ENCODE measurements around the gene KL.

Gene KL

DNA sequence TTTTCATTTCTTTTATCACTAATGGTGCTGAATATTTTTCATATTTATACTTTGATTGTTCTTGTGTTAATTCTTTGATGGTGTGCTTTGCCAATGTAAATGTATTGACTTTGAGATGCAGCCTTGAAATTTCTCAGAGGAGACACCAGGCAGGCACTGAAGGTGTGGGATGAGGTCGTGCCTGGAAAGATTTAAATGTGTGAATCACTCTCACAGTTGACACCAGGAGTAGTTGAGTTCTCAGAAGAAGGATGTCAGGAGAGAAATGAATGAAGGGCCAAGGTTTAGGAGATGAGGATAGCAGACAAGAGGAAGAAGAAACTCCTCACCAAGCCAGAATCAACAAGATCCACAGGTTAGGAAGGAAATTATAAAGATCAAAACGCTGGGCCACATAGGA lies 10.1 kb upstream of the KL start:
- no peak for DNase-seq

DNA sequence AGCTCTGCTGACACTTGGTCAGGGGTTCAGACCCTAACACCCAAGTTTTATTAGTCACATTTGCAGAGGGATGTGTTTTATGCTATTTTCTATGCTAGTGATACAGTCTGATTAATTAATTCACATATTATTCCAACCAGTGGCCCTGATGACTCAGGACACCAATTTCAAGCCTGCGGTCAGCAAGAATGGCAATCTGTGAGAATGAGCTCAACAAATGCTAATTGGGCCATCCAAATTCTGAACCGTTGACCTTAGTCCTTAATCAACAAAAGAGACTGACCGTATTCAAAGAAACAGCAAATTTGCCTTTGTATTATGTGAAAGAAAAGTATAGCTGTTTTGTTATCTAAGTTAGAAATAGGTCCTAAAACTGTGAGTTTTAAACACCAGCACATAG lies 9.6 kb upstream of the KL start:
- no peak for DNase-seq

DNA sequence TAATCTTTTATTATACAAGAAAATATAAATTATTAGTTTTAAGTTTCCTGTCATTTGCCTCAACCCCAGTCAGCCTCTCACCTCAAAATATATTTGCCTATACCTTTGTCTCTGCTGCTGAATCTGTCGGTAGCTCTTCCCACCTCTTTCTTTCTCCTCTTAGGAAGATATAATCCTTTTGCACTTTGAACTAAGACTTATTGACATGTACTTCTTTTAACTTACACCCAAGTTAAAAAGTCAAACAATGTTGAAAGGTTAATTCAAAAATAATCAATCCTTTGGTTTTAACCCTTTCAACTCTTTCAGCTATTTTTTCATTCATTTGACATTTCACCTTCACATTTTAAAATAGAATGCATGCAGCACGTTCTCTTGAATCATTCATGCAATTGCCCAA lies 9.0 kb upstream of the KL start:
- no peak for DNase-seq

DNA sequence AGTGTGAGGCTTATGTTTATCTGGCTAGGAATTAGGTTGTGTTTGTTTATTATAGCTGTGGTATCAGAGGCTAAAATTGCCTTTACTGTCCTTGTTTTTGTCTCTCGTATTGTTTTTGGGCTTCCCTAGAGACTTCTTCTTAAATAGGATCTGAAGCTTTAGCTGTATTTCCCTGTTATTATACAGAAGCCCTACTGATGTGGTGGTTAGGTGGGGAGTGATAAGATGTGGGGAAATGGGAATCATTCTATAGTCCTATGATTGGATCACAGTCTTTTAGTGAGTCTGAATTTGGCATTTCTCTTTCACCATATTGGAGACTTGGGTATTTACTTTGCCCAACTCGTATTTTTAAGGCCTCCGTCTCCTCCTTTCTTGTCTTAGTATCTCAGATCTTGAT lies 8.3 kb upstream of the KL start:
- no peak for DNase-seq

DNA sequence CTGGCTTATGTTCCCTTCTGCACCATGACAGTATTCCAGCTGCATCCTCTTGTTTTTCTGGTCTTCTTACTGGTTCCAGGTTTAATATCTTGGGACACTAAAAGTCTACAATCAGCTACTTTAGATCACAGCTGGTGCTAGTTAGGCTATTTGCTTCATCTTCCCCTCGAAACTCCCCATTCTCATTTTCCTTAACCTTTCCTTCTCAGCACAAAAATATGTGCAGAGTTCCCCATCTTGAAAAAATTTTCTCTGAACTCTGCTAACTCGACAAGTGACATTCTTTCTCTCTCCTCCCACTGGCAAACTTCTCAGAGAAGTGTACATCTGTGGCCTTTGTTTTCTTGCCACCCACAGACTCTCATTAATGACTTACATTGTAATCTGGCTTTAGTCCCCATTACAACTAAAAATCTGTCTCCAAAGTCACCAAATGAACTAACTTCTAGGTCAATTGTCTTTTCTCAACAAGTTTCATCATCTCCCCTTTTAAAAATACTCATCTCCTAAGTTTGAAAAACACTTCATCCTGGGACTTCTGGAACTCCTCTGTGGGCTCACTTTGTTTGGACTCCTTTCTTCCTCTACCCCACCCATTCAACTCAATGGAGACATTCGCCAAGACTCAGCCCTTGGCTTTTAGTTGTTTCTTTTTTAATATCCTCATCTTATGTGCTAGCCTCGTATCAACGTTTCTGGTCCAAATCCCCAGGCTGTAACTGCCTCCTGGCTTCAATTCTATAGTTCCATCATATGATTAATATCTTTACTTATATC lies 7.1 kb upstream of the KL start:
- DNase-seq = no peak

DNA sequence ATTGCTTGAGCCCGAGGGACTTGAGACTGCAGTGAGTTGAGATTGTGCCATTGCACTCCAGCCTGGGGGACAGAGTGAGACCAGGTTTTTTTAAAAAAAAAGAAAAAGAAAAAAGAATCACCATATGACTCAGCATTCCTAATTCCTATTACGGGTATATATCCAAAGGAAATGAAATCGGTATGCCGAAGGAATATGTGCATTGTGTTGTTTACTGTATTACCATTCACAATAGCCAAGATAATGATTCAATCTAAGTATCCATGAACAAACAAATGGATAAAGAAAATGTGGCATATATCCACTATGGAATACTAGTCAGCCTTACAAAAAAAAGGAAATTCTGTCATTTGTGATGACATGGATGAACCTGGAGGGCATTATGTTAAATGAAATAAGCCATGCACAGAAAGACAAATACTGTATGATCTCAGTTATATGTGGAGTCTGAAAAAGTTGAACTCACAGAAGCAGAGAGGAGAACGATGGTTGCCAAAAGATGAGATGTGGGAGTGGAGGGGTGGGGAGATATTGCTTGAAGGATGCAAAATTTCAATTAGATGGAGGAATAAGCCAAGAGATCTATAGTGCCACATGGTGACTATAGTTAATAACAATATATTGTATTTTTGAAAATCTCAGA lies 4.3 kb upstream of the KL start:
- DNase-seq = no peak

DNA sequence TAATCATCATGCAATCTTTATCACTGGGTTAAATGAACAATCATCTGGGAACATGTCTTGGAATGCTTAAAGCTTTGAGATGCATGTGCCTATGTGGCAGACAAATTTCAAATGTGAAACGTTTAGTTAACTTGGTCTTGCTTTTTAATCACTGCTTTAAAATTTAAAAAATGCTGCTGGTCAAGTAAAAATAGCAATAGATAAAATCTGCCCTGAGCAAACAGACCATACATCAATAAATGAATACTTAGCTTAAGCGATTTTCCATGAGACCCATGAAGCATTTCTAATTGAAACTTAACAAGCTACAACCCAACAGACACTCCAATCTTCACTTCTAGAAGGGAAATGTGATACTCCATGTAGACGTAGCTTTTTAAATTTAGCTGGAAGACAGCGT lies 1.9 kb upstream of the KL start:
- no peak for DNase-seq

DNA sequence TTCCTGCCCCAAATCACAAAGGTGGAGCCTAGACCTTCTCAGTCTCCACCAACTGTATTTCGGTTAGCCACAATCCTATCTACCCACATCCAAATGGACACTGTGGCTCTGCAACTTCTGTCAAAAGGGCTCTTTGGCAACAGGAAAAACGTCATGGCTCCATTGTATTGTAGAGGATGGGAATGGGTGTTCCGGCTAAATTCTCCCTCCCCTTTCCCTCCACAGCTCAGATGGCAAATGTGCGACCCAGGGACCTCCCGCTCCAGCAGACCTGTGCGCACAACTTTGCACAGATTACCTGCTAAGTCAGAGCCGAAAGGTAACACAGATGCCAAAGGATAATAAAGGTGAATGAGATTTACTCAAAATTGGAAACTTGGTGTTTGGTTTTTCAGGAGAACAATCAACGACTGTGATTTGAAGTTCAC lies 968 bp upstream of the KL start:
- no peak for DNase-seq

DNA sequence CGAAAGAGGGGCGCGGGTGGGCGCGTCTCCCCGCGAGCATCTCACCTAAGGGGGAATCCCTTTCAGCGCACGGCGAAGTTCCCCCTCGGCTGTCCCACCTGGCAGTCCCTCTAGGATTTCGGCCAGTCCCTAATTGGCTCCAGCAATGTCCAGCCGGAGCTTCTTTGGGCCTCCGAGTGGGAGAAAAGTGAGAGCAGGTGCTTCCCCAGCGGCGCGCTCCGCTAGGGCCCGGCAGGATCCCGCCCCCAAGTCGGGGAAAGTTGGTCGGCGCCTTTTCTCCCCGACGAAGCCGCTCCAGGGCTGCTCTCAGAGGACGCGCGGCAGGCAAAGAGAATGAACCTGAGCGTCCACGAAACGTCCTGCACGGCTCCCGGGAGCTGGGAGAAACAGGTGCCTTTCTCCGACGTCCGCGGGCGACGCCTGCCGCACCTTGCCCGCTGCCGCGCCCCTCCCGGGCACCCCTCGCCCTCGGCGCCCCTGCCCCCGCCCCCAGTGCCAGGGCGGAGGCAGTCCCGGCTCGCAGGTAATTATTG lies 366 bp upstream of the KL start:
- no peak for DNase-seq

DNA sequence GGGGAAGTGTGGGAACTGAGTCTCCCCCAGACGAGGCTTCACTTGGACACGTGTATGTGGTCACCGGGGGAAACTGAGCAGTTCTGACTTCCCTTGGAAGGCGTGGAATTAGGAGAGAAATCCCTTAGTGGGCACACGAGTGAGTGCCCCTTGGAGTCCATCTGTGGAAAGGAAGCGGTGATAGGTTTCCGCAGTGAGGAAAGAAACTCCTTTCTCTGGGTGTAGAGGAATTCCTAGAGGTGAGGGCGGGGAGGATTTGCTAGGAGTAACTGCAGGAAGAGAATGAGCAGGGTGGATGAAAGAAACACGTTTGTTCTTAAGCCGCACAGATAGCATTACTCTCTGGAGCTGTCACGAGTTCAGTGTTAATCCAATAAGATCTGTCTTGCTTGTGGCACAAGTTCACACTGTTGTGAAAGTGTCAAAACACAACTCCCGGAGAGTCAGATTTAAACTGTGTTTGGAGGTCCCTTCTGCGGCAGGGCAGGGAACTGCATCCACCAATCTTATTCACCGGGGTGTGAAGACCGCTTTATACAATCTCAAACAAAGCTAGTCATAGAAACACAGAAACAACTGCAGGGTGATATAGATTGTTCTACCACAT lies 1.2 kb downstream of the KL start:
- no peak for DNase-seq

DNA sequence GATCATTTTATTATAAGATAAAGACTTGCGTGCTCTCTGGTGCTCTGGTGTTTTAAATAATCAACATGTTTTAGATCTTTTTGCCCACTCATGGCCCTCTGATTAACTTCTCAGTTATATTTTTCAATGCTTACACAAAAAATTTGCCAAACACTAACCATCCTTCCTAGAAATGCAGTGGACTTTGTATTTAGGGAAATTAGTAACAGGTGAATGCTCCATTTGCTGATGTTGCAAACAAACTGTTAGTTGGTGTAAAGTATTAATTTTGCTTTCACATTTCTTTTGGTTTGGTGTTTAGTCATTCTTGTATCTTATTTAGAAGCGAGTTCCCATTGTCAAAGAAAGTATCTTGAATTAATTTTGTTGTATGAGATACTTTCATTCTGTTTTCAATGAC lies 2.7 kb downstream of the KL start:
- DNase-seq = no peak

DNA sequence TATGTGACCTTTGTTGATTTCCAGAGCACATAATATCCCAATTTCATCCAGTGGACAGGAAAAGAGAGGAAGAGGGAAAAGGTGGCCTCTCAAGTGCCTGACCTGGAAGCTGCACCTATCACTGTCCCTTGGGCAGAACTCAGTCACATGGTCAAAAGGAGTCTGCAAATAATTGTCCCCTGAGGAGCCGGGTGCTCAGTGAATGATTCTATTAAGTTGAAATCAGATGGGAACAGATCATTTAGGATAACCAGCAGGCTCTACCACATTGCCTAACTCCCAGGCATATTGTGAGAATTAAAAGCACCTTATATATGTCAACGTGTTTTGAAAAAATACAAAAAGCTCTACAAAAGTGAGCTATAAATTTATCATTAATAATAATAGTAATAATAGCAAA lies 6.8 kb downstream of the KL start:
- no peak for DNase-seq

DNA sequence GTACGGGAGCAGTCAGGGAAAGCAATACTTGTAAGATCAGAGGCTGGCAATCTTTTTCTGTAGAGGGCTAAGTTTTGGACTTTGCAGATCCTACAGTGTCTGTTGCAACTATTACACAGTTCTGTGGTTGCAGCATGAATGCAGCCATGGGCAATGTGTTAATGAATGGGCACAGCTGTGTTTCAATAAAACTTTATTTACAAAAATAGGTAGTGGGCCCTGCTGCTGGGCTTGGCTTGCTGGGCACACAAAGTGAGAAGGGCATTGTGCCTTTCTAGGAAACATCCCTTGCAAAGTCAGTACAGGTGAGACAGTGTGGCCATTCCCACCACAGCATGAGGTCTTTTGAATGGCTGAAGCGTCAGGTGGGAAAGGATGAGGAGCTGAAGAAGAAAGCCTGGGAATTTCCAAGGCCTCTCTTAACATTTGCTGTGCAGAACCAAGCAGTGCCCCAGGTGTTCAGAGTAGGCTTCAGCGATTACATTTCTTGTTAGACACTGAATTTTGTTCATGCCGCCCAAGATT lies 9.1 kb downstream of the KL start:
- DNase-seq = no peak

DNA sequence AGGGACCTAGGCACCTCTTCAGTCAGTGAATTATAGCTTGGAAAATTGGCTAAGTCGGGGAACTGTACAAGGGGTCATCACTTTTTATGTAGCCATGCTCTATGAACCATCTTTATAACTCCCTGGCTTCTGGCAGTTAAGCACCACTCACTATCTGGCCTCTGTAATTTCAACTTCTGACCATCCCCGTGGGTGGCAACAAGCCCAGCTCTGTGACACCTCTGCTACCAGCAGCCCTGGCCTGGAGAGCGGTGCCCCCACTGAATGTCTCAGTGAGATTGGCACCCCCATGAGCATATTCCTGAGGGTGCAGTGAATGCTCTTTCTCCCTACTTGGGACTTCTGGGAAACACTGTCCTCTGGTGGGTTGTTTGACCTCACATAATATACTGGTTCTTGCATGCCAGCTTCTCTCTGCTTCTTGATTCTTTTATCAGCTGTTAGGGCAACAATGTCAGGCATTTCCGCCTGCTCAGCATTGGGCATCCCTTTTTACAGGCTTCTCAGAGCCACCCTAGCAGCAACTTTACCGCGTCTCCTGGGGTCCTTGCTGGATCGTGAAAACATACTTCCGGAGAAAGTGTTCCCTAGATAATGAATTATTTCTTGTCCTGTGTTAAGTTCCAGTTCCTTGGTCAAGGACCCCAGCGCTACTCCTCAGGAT lies 10.4 kb downstream of the KL start:
- DNase-seq = no peak

DNA sequence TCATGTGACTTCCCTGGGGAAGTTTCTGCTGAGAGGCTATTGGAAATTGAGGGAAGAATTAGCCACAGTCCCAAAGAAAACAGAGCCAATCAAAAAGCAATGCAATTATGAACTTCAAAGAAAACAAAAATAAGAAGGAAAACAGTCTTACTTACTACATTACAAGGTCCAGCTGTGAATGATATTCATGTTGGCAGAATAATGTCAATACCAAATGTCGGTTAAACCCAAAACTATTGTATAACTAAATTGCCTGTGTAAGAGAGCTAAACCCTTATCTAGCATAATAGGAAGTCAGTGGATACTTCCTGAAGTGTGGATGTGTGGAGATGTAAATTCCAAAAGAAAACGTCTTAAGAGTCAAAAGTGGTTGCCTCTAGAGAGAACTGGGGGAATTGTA lies 12.4 kb downstream of the KL start:
- DNase-seq = no peak

DNA sequence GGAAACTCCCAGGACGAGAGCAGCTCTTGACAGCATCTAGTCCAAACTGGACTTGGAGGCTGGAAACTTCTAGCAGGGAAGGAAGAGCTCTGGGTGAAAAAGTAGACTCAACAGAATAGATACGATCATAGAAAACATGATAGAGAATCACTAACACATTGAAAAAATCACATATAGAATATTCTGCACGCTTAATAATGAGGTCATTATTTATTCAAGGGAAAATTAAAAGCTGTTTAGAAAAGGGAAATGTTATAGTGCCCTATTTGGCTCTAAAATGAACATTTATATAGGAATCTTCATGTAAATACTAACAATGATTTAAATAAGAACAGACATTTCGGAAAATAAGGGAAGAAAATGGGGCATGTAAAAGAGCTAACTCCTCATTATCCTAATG lies 15.1 kb downstream of the KL start:
- DNase-seq = no peak

DNA sequence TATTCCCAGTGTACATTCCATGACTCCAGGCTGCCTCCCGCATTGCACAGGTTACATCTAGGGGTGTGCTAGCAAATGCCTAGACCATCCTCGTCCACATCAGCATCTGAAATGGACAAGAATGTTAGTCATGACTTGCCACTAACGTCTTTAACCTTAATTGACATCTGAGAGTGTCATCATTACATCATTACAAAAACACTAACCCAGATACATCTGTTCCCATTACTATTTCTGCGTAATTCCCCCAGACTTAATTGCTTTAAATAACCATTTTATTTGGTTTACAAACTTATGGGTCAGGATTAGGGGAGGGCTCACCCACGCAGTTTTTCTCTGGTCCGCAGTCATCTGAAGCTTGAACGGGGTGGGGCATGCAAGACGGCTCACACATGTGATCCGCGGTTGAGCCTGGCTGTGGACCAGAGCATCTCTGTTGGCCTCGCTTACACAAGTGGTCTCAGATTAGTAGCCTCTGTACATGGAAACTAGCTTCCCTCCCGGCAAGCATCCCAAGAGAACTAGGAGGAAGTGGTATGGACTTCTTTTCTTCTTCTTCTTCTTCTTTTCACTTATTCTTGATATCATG lies 15.9 kb downstream of the KL start:
- DNase-seq = no peak

DNA sequence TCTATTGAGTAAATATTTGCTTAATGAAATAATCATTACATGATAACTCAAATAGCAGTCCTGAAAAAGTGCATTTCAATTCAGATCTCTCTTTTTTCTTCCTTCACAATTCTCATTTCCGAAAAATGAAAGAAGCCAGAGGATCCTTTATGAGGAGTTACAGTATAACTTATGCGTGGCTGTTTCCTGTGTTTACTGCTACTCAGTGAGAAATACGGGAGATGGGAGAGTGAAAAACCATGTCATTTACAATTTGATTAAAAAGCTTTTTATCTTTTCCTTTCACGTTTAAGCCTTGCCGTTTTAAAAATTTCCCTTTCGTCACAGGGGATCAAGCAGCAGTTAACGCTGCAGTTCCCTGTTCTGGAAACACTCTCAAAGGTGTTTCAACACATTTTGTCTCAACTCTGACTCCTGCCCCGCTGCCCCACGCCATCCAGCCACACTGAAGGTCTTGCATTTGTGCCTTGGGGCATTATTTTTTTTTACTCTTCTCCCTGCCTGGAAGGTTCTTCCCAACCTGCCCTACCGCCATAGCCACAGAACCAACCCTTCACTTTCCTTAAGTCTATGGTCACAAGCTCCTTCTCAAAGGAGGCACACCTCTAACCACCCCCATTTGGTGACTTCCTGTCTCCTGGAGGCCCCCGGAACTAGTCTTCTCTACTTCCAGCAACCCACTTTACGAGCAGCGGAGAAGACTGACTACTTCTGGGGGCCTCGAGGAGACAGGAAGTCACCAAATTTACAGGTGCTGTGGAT lies 17.0 kb downstream of the KL start:
- no peak for DNase-seq

DNA sequence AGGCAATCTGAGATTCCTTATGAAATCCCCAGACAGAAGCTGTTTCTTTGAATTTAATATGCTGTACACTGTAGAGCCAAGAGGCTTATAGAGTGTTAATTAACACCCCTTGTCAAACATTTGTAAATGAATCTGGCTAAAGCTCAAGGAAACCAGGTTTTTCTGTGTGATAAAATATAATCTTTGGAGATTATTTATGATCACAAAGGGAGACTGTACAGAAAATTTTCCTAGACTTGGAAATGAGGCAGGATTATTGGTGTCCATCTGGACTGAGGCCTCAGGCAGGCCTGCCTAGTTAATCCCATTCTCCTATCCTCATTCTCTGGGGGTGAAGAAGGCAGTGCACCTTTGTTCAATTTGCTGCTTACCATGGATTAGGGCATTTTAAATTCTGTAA lies 17.8 kb downstream of the KL start:
- DNase-seq = no peak

DNA sequence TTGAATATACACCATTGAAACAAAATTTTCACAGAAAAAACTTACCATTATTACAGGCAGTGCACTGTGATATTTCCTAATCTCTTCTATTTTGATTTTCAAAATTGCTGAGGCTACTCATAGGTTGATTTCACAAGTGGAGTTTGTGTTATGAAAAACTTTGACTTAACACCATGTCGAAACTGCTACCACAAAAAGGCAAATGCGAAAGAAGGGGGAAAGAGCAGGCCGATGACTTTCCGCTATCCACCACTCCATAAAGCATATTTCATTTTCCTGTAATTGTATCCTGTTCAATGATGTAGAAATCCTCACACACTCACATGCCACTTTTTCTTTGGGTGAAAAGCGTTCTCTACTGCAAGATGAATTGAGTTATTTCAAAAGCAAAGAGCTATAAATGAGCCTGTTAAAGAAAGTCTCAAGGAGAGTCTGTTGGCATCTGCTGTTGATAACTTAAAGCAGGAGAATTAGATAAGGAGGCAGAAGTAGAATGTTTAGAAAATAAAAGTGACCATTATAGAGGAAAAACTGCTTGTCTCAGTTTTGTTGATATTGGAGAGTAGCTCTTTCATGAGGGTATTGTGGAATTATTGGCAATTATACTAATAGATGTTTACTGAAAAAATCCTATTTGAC lies 18.8 kb downstream of the KL start:
- no peak for DNase-seq

DNA sequence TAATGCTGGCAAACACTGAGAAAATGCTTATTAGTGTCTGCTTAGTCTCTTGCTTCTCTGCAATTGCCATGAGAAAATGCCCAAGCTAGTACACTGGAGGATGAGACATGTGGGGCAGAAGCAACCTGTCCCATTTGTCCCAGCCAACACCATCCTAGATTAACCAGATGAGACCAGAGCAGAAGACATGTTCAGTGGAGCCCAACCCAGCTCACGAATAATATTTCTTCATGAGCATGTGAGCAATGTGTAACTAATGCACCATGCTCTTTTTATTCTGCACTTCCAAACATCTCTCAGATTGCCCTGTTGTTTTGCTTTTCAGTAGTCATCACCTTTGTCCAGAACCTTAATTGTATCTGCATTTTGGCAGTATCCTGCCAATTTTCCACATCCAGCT lies 21.4 kb downstream of the KL start:
- DNase-seq = no peak

DNA sequence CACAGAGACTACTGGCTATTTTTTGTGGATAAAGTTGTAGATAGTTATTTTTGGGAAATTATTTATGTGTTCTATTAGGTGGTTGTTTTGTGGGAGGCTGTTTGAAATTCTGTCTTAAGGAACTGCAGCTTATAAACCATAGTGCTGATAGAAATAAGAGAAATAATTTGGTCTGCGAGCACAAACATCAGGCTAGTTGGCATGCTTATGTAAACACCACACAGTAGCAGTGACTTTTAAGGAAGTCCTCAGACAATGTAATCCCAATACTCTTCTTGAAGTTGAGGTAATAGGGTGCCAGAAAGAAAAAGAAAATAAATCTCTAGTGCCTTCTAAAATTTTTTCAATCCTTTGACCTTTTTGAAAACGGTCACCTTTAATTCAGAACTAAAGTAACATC lies 23.9 kb downstream of the KL start:
- no peak for DNase-seq

Measured in NCI-H1930 (cell line).